Neural progenitor cell (in vitro differentiated cells): ENCODE measurements around the gene DKKL1.

Experiments used
- CTCF ChIP-seq: fragments of 200-600 bp; sonication (generic); IDR thresholded peaks from 2 replicates; pipeline ENCODE4 v1.5.1; 2017; ENCODE audit warnings: antibody characterized with exemption, mild to moderate bottlenecking
- EZH2 ChIP-seq: fragments of 200-600 bp; sonication (generic); IDR thresholded peaks from 2 replicates; pipeline ENCODE4 v1.6.1; 2017; ENCODE audit warnings: antibody characterized with exemption, mild to moderate bottlenecking, moderate library complexity

GRCh38 chr19:49355909-49356353 lies 7.7 kb upstream of the DKKL1 start:
- TF ChIP-seq CTCF (no peak), EZH2 (no peak)
